ENCODE measurements around the gene GTF2I.
"Not testable (repeated sequence)": the region's sequence is repeated elsewhere in the genome, so short reads cannot be mapped to it uniquely, and the experiment has no call there.

The GTF2I gene

DNA sequence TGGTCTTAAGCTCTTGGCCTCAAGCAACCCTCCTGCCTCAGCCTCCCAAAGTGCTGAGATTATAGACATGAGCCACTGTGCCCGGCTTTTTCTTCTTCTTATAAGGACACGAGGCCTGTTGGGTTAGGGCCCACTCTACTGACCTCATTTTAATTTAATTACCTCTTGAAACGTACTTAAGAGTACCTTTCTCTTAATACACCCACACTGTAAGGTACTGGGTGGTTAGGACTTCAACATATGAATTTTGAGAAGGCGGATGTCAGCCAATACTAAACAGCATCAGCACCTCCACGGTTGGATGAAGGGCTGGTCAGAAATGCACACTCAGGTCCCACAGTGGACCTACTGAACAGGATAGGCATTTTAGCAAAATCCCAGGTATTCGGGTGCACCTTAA lies 124.2 kb downstream of the GTF2I start:
- not testable (repeated sequence) for DNase-seq (ENCODE audit: low spot score)

DNA sequence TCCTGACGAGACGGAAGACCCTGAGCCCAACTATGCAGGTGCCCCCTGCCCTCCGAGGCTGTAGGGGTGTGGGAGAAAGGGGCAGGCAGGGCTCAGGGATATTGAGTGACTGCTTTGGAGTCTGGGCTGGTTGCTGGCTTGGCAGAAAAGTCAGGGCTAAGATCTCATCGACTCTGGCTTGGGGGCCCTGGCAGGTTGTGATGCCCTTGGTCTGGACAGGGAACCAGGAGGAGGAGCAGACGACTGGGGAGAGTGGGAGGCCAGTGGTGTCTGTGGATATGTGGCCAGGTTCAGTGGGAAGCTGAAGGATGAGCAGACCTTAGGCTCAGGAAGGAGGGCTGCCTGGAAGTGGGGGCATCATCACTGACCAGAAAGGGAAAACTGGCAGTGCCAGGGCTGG lies 126.1 kb downstream of the GTF2I start:
- DNase-seq (ENCODE audit: low spot score), result not testable (repeated sequence)

DNA sequence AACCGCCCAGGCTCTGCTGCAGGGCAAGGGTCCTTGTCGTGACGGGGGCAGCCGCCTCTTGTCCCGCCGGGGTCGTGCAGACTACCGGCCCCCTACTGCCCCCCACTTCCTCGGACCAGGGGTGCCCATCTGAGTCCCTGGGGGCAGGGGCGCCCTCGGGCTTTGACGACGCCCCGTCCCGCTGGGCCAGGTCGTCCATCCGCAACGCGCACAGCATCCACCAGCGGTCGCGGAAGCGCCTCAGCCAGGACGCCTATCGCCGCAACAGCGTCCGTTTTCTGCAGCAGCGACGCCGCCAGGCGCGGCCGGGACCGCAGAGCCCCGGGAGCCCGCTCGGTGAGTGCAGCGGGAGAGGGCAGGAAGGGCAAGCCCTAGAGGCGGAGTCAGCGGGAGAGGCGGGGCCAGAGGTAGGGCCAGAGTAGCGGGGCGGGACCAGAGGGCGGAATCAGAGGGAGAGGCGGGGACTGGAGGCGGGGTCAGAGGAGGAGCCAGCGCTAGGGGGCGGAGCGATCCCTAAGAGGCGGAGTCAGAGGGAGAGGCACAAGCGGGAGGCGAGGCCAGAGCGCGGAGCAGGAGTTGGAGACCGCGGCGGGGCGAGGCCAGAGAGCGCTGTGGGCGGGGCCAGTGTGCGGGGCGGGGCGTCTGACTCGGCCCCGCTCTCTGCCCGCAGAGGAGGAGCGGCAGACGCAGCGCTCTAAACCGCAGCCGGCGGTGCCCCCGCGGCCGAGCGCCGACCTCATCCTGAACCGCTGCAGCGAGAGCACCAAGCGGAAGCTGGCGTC lies 131.0 kb downstream of the GTF2I start:
- DNase-seq (ENCODE audit: low spot score), result peak; percentile 58

DNA sequence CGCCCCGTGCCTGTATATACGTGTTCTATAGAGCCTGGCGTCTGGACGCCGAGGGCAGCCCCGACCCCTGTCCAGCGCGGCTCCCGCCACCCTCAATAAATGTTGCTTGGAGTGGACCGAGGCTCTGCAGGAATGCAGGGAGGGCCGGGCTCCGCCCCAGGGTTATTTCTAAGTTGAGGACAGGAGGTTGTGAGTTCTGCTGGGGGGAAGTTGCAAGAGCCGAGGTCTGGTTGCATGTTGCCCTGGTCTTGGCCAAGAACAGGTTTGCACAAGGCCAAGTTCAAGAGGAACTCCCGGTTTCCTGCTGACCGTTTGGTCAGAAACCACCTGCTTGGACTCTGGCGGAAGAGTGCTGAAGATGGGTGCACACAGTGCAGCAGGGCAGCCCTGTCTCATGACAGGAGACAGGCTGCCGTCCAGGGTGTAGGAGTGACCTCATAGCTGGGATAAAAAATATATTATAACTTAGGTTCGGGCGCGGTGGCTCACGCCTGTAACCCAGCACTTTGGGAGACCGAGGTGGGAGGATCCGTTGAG lies 131.8 kb downstream of the GTF2I start:
- DNase-seq (ENCODE audit: low spot score), result not testable (repeated sequence)

DNA sequence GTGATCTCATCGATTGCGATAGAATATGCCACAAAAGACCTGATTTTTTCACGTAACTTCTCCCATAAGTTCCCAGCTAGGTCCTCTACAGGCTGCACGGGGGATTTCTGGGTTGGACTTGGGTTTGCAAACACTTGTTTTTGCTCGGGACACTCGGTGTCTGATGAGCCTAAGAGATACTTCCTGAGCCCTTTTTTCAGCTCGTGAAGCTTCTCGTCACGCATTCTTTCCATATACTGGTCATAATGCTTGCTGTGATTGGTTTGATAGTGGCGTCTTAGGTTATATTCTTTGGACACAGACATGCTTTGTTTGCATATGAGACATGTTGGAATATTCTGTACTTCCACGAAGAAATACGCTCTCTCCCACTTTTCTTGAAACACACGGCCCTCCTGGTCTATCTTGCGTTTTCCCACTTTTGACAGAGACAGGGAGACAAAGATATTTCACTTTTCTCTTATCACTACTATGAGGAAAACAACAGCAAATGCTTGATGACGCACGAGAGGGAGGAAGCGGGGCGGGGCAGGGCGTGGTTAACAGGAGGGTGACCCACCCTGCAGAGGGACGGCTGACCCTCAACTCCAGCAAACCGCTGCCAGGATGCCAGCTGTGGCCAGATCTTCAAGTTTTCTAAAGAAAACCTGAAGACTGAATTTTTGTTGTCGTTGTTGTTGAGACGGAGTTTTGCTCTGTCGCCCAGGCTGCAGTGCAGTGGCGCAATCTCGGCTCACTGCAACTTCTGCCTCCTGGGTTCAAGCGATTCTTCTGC lies 140.5 kb downstream of the GTF2I start:
- DNase-seq (ENCODE audit: low spot score), result not testable (repeated sequence)

DNA sequence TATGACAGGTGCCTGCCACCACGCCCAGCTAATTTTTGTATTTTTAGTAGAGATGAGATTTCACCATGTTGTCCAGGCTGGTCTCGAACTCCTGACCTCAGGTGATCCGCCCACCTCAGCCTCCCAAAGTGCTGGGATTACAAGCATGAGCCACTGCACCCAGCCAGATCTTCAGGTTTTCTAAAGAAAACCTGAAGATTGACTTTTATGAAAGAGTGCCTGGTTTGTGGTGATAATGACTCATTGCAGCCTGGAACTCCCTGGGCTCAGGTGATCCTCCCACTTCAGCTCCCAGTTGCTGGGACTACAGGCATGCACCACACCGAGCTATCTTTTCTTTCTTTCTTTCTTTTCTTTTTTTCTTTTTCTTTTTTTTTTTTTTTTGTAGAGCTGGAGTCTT lies 141.1 kb downstream of the GTF2I start:
- DNase-seq (ENCODE audit: low spot score), result not testable (repeated sequence)
